HEK293 (cell line): ENCODE measurements around the gene KCNT1.

Experiments
- BCL11A ChIP-seq: fragments of 450-650 bp; formaldehyde crosslinking; IDR thresholded peaks from 2 replicates; pipeline ENCODE4 v1.5.1; 2016; ENCODE audit warnings: low read depth, missing biosample characterization, missing genetic modification characterization
- ZNF157 ChIP-seq: fragments of 450-650 bp; formaldehyde crosslinking; IDR thresholded peaks from 2 replicates; pipeline ENCODE4 v1.5.1; 2016; ENCODE audit warnings: missing biosample characterization, missing genetic modification characterization
- ZNF48 ChIP-seq: fragments of 450-650 bp; formaldehyde crosslinking; IDR thresholded peaks from 2 replicates; pipeline ENCODE4 v1.5.1; 2016; ENCODE audit warnings: missing biosample characterization, missing genetic modification characterization

DNA sequence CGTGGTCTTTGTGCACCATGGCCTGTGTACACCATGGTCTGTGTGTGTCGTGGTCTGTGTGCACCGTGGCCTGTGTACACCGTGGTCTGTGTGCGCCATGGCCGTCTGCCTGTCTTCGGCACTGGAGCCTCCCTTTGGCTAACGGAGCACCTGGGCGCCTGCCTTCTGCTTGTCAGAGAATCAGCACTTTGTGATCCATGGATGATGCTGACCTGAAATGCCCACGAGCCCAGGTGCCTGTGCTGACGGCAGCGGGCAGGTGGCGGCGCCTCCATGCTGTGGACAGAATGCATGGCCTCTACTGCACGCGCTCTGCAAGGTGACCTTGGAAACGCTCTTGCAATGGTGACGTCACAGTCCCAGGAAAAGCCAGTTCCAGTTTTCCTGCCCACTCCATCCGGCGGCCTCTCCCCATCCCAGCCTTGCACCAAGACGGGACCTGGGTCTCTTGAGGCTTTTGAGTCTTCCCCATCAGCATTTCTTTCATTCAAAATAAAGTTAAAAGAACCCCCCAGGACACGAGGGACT lies 24.3 kb upstream of the KCNT1 start:
- TF ChIP-seq BCL11A (tag by site-specific recombination) (no peak), ZNF48 (tag by site-specific recombination) (no peak), ZNF157 (tag by site-specific recombination) (no peak)
